ENCODE results near the gene NT5DC3. TPM values are rescaled to one million over a fixed set of nuclear protein-coding genes. Genes with fewer than 3 reads are reported as not detected.

Gene NT5DC3
- total and polyA plus RNA-seq, 9 of the 15 experiments (the other 6 are each of a cell fraction or from before 2014, with no cell fraction given): 6.3 to 33.5 (median 24.5) TPM

DNA sequence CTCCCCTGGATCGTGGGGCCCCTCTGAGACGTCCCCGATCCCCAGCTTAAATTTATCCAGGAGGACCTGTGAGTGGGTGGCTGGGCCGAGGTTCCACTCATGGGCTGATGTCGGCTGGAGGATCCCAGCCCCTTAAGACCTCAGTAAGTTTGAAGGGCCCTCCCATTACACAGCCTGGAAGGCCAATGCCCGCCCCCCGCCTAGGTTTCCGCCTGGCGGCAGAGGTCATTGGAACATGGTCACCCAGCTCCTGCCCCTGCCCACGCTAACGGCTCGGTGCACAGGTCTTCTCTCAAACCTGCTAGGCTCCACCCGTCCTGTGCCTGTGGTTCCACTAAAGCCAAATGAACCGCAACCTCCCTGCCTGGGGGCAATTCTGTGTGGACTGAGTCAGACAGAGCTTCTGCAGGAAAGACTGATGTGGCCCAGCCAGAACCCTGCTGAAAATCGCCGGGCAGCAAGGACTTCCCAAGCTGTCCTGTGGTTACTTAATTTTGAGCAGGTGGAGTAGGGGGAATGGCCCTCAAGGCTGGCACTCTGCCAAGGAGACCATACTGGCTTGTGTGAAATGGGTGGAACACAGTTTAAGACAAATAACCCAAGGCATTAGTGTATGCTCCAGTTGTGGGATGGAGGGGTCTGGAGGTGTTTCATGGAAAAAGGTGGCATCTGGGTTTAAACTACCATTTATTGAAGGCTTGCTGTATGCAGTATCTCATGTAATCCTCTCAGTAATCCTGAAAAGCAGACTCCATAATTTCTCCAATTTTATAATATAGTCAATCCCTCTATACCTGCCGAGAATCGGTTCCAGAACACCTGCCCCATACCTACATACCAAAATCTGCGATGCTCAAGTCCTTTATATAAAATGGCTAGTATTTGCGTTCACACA lies 903 bp upstream of the NT5DC3 start (continued):
- TF ChIP-seq, protein P1, sequence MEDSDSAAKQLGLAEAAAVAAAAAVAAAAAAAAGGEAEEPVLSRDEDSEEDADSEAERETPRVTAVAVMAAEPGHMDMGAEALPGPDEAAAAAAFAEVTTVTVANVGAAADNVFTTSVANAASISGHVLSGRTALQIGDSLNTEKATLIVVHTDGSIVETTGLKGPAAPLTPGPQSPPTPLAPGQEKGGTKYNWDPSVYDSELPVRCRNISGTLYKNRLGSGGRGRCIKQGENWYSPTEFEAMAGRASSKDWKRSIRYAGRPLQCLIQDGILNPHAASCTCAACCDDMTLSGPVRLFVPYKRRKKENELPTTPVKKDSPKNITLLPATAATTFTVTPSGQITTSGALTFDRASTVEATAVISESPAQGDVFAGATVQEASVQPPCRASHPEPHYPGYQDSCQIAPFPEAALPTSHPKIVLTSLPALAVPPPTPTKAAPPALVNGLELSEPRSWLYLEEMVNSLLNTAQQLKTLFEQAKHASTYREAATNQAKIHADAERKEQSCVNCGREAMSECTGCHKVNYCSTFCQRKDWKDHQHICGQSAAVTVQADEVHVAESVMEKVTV (CRISPR knock-in tag; IDR thresholded peaks at IDR 0.05): no peak
- TF ChIP-seq, protein P2, sequence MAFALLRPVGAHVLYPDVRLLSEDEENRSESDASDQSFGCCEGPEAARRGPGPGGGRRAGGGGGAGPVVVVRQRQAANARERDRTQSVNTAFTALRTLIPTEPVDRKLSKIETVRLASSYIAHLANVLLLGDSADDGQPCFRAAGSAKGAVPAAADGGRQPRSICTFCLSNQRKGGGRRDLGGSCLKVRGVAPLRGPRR (CRISPR knock-in tag; IDR thresholded peaks at IDR 0.05): no peak
- TF ChIP-seq, protein P3, sequence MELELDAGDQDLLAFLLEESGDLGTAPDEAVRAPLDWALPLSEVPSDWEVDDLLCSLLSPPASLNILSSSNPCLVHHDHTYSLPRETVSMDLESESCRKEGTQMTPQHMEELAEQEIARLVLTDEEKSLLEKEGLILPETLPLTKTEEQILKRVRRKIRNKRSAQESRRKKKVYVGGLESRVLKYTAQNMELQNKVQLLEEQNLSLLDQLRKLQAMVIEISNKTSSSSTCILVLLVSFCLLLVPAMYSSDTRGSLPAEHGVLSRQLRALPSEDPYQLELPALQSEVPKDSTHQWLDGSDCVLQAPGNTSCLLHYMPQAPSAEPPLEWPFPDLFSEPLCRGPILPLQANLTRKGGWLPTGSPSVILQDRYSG (tag; conservative IDR thresholded peaks at IDR 0.05; ENCODE audit: low read depth): no peak
- TF ChIP-seq, protein P4, sequence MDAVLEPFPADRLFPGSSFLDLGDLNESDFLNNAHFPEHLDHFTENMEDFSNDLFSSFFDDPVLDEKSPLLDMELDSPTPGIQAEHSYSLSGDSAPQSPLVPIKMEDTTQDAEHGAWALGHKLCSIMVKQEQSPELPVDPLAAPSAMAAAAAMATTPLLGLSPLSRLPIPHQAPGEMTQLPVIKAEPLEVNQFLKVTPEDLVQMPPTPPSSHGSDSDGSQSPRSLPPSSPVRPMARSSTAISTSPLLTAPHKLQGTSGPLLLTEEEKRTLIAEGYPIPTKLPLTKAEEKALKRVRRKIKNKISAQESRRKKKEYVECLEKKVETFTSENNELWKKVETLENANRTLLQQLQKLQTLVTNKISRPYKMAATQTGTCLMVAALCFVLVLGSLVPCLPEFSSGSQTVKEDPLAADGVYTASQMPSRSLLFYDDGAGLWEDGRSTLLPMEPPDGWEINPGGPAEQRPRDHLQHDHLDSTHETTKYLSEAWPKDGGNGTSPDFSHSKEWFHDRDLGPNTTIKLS (IDR thresholded peaks at IDR 0.05; ENCODE audit: borderline replicate concordance, low read depth): 0 out of 2 replicates have a peak, but pooled peaks have one; percentile 14
- TF ChIP-seq ZC3H4 (CRISPR knock-in tag; IDR thresholded peaks at IDR 0.05; ENCODE audit: borderline replicate concordance) (no peak), ZNF146 (CRISPR knock-in tag; IDR thresholded peaks at IDR 0.05; ENCODE audit: unreplicated experiment) (no peak), PURB (CRISPR knock-in tag; IDR thresholded peaks at IDR 0.05; ENCODE audit: low read depth) (no peak), SMARCA4 (IDR thresholded peaks at IDR 0.05) (peak; percentile 44; the same call in 1 of the 2 replicates), RBM25 (IDR thresholded peaks at IDR 0.05; ENCODE audit: low read depth, low read length, severe bottlenecking) (no peak), BRF1 (IDR thresholded peaks at IDR 0.05; ENCODE audit: borderline replicate concordance, extremely low read depth, insufficient read length) (no peak), ARID2 (IDR thresholded peaks at IDR 0.05) (no peak), MCM7 (IDR thresholded peaks at IDR 0.05) (no peak), KAT8 (IDR thresholded peaks at IDR 0.05; ENCODE audit: low read depth) (no peak), ZC3H11A (IDR thresholded peaks at IDR 0.05; ENCODE audit: low read depth, low read length) (no peak), PCBP2 (IDR thresholded peaks at IDR 0.05; ENCODE audit: low read depth, low read length, poor library complexity, severe bottlenecking) (no peak)
- TF ChIP-seq, protein P5, sequence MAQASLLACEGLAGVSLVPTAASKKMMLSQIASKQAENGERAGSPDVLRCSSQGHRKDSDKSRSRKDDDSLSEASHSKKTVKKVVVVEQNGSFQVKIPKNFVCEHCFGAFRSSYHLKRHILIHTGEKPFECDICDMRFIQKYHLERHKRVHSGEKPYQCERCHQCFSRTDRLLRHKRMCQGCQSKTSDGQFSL (CRISPR knock-in tag; IDR thresholded peaks at IDR 0.05): no peak
- TF ChIP-seq, protein P5 (tag; IDR thresholded peaks at IDR 0.05): no peak
- TF ChIP-seq, protein P6, sequence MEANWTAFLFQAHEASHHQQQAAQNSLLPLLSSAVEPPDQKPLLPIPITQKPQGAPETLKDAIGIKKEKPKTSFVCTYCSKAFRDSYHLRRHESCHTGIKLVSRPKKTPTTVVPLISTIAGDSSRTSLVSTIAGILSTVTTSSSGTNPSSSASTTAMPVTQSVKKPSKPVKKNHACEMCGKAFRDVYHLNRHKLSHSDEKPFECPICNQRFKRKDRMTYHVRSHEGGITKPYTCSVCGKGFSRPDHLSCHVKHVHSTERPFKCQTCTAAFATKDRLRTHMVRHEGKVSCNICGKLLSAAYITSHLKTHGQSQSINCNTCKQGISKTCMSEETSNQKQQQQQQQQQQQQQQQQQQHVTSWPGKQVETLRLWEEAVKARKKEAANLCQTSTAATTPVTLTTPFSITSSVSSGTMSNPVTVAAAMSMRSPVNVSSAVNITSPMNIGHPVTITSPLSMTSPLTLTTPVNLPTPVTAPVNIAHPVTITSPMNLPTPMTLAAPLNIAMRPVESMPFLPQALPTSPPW (CRISPR knock-in tag; IDR thresholded peaks at IDR 0.05): no peak; the same call in 1 of the 2 replicates
